ENCODE data around the gene GRWD1. TPM values are rescaled to one million over a fixed set of nuclear protein-coding genes. Genes with fewer than 3 reads are reported as not detected.

The GRWD1 gene
- 100 to 1,000 TPM; 175 to 192 (median 187) TPM for total RNA-seq

DNA sequence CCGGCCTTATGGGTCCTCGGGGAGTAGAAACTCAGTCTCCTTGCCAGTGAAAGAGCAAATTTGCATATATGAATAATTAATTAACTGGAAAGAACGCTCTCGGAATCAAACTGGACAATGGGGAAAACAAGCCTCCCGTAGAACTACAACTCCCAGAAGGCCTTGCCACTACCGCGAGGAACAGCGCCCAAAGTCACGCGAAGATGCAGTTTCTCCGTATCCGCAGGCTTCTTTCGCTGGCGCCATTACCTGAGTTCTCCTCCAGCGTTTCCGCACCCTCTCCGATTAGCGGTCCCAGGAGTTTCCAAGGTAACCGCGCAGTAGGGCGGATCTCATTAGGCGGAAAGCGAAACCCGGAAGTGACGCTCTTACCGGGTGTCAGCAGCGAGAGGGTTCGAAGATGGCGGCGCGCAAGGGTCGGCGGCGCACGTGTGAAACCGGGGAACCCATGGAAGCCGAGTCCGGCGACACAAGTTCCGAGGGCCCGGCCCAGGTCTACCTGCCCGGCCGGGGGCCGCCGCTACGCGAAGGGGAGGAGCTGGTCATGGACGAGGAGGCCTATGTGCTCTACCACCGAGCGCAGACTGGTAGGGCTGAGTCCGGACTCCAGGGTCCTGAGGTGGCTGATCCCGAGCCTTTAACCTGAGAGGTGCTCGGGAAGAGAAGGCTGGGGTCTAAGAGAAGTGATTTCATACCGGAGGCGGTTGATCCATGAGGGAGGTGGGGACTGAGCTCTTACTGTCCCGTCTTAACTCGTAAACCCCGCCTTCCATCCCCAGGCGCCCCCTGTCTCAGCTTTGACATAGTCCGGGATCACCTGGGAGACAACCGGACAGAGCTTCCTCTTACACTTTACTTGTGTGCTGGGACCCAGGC lies at the start of gene GRWD1:
GRWD1 (plus strand) TSS at position 378 of the 876 bp plus-strand sequence; CDS start at position 401, 23 bp downstream.
- Mint-ChIP-seq H3K4me3 (peak within 1 kb of the TSS; percentile 92), H3K4me1 (ENCODE audit: low read depth) (peaks cover 35% of the 10 kb centered on the region), H3K9me3 (no peaks in the 10 kb centered on the region), H3K27me3 (ENCODE audit: low read depth) (peaks cover 21% of the 10 kb centered on the region), H3K36me3 (ENCODE audit: insufficient read depth) (peaks cover 29% of the 10 kb centered on the region)
- DNase-seq (peak; percentile 91), ATAC-seq (peak; percentile 95 to 96)

DNA sequence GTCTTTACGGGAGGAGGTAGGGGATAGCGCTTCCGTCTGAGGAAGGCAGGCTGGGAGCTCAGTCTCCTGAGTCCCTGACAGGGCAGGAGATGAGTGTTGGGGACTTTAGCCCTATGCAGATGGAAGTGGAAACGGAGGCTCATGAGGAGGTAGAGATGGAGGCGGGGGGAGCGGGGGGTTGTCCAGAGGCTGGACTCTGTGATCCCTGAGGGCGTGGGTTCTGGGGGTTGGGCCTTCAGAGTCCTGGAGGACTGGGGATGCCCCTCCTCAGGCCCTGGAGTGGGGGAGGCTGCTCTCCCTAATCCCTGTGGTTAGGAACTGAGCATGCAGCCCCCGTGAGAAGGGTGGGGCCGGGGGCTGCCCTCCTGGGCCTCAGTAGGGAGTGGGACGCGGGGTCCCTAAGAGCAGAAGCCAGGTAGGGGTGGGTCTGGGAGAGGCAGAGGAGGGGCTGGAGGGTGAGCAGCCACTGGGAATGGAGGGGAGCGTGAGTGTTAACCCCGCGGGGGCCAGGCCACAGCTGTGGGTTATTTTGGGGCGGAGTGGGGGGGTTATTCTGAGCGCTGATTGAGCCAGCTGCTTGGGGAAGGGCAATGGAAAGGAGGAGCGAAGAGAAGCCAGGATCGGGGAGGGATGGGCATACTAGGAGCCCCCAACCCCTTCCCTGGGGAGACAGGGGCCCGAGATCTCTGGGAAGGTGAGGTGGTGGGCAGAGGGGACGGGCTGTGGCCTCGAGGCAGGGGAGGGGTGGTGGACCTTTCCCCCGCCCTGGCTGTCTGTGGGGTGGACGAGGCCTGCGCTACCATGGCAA lies 49.6 kb upstream of the GRWD1 start:
- ATAC-seq (no peak), DNase-seq (no peak)
- Mint-ChIP-seq H3K36me3 (ENCODE audit: insufficient read depth) (no peaks in the 10 kb centered on the region), H3K9me3 (peaks cover 4% of the 10 kb centered on the region), H3K4me3 (no peak overlapping the region), H3K27me3 (ENCODE audit: low read depth) (peaks cover 33% of the 10 kb centered on the region), H3K4me1 (ENCODE audit: low read depth) (peaks cover 40% of the 10 kb centered on the region)

DNA sequence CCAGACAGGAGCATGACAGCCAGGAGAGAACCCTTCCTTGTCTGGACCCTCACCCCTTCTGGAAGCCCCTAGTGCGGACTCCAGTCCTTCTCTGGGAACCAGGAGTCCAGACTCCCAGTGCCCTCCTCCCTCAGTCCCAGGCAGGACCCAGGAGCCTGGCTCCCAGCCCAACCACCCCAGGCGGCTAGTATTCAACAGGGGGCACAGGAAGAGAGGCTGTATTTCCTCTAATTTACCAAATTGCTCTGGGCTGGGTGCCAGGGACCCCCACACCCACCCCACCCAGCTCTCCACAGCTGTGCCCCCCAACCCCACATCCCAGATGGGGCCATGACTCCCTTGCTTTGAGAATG lies 49.0 kb upstream of the GRWD1 start:
- Mint-ChIP-seq H3K27me3 (ENCODE audit: low read depth) (peaks cover 33% of the 10 kb centered on the region), H3K36me3 (ENCODE audit: insufficient read depth) (no peaks in the 10 kb centered on the region), H3K4me1 (ENCODE audit: low read depth) (peaks cover 37% of the 10 kb centered on the region), H3K4me3 (no peak overlapping the region), H3K9me3 (peaks cover 4% of the 10 kb centered on the region)
- no peak for DNase-seq
- no peak for ATAC-seq

DNA sequence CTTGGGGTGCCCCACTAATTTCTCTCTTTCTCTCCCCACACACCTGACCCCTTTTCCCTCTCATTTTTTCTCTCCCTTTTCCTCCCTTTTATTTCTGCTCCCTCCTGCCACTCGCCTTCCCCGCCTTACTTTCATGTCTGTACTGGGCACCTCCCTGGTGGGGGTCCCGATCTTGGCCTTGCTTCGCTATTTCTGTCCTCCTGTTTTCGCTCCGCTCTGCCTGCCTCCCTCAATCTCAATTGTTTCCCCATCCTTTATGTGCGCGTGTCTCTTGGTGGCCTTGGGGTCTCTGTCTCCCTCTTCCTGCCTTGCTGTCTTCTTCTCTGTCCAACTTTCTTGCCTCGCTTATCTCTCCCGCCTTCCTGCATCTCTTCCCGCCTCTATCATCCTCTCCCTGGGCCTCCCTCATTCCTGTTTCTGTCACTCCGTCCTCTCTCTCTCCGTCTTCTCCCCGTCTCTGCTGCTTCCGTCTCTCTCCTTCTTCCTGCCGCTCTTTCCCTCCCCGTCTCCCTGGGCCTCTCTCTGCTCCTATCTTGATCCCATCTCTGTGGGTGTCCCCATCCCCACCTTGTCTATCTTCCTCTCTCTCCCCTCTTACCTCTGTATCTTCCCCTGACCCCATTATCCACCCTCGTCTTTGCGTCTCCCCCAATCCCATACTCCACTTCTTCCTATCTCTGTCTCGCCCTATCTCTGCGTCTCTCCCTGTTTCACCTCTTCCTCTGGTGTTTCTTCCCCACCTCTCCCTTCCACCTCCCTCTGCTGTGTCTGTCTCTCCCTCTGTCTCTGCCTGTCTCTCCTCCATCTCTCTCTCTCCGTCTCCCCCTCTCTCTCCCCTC lies 48.3 kb upstream of the GRWD1 start:
- Mint-ChIP-seq H3K9me3 (peaks cover 4% of the 10 kb centered on the region), H3K27me3 (ENCODE audit: low read depth) (peaks cover 33% of the 10 kb centered on the region), H3K4me3 (peak overlapping the region; percentile 81), H3K36me3 (ENCODE audit: insufficient read depth) (no peaks in the 10 kb centered on the region), H3K4me1 (ENCODE audit: low read depth) (peaks cover 39% of the 10 kb centered on the region)
- DNase-seq (no peak), ATAC-seq (no peak)

DNA sequence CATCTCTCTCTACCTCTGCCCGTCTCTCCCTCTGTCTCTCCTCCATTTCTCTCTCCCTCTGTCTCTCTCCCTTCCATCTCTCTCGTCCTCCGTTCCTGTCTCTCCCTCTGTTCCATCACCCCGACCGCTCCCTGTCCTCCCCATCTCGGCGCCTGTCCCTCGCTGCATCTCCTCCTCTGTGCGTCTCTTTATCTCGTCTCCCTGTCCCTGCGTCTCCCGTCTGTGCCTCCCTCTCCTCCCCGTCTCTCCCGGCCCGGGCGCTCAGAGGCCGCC lies 47.7 kb upstream of the GRWD1 start:
- Mint-ChIP-seq H3K4me1 (ENCODE audit: low read depth) (peaks cover 38% of the 10 kb centered on the region), H3K36me3 (ENCODE audit: insufficient read depth) (no peaks in the 10 kb centered on the region), H3K27me3 (ENCODE audit: low read depth) (peaks cover 30% of the 10 kb centered on the region), H3K4me3 (peak overlapping the region; percentile 81), H3K9me3 (peaks cover 4% of the 10 kb centered on the region)
- ATAC-seq (no peak), DNase-seq (no peak)

DNA sequence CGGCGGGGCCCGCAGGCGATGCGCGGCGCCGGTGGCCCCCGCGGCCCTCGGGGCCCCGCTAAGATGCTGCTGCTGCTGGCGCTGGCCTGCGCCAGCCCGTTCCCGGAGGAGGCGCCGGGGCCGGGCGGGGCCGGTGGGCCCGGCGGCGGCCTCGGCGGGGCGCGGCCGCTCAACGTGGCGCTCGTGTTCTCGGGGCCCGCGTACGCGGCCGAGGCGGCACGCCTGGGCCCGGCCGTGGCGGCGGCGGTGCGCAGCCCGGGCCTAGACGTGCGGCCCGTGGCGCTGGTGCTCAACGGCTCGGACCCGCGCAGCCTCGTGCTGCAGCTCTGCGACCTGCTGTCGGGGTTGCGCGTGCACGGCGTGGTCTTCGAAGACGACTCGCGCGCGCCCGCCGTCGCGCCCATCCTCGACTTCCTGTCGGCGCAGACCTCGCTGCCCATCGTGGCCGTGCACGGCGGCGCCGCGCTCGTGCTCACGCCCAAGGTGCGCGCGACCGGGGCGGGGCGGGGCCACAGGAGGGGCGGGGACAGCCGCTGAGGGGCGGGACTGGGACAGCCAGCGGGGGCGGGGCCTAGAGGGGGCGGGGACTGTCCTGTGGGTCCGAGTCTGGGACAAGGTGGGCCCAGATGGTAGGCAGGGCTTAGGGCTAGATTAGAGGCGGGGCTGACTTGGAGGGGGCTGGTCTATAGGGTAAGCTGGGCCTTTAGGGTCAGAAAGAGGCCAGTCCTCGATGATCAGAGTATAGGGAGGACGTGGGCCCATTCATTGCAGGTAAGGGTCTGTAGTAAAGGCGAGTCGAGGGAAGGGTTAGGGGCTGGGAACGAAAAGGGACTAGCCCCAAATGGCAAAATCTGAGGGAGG lies 47.2 kb upstream of the GRWD1 start:
- H3K4me1 Mint-ChIP-seq (ENCODE audit: low read depth): peaks cover 41% of the 10 kb centered on the region
- peak overlapping the region; percentile 54 for H3K4me3 Mint-ChIP-seq

DNA sequence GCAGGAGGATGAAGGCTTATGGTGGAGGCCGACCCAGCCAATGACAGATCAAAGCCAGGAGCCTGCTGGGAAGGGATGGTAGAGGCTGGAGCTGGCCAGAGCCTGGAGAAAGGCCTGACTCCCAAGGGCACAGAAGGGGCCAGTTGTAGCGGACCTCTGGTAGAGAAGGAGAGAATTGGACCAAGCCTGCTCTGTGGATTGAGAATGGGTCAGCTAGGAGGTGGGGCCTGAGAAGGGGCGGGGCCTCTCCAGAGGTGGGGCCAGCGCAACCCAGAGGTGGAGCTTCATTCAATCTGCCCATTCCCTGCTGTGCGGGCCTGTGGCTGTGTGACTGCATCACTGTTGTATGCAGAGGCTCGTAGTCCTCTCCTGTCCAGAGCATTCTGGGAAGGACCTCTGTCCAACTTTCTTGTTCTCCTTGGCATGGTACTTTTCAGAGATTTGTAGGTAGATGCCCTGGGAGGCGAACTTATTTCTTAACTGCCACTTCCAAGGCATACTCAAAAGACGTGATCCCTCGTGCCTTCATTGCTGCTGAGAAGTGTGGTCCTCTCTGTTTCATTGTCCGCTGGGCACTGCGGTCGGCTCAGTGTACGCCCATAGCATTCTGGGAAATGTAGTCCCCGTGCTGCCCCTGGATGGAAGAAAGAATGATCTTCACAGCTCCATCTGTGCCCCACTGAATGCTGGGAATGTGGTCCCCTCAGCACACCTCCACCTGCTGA lies 45.6 kb upstream of the GRWD1 start:
- H3K27me3 Mint-ChIP-seq (ENCODE audit: low read depth): peaks cover 20% of the 10 kb centered on the region
- no peaks in the 10 kb centered on the region for H3K36me3 Mint-ChIP-seq (ENCODE audit: insufficient read depth)
- H3K9me3 Mint-ChIP-seq: peaks cover 4% of the 10 kb centered on the region
- H3K4me1 Mint-ChIP-seq (ENCODE audit: low read depth): peaks cover 32% of the 10 kb centered on the region
- ATAC-seq: peak; percentile 14 to 30
- no peak for DNase-seq
- no peak overlapping the region for H3K4me3 Mint-ChIP-seq

More for the DNA sequence above, 47.2 kb upstream of the GRWD1 start:
- Mint-ChIP-seq H3K27me3 (ENCODE audit: low read depth) (peaks cover 30% of the 10 kb centered on the region), H3K9me3 (peaks cover 4% of the 10 kb centered on the region), H3K36me3 (ENCODE audit: insufficient read depth) (no peaks in the 10 kb centered on the region)
- ATAC-seq: peak; percentile 71 to 72
- DNase-seq: peak; percentile 73

DNA sequence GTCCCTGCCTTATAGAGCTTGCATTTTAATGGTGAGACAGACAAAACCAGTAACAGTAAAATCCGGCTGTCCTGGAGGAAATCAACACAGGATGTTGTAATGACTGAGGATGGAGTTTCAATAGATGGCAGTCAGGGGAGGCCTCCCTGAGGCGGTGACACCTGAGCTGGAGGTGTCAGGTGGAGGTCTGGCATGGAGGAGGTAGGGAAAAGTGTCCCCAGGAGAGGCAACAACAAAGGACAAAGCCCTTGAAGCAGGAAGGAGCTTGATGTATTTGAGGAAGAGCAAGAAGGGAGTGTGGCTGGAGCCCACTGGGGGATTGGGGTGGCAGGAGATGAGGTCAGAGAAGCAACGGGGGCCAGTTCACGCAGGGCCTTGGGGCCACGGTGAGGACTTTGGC lies 44.5 kb upstream of the GRWD1 start:
- ATAC-seq: no peak
- H3K27me3 Mint-ChIP-seq (ENCODE audit: low read depth): peaks cover 12% of the 10 kb centered on the region
- H3K36me3 Mint-ChIP-seq (ENCODE audit: insufficient read depth): no peaks in the 10 kb centered on the region
- H3K9me3 Mint-ChIP-seq: peaks cover 4% of the 10 kb centered on the region
- no peak for DNase-seq
- no peak overlapping the region for H3K4me3 Mint-ChIP-seq
- H3K4me1 Mint-ChIP-seq (ENCODE audit: low read depth): peaks cover 24% of the 10 kb centered on the region

DNA sequence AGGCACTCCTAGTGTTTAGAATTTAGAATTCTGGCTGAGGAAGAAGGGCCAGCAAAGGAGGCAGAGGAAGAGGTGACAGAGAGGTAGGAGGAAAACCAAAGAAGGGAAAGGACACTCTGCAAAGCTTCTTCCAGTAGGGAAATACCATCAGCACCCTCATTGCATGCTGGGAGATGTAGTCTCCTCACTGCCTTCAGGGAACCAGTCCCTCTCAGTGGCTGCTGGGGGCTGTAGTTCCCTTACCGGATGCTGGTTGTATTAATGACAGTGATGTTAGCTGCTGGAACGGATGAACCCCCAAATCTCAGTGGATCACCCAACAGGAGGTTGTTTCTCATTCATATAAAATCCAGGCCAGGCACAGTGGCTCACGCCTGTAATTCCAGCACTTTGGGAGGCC lies 42.2 kb upstream of the GRWD1 start:
- DNase-seq (peak; percentile 24), ATAC-seq (peak; percentile 70 to 73)
- H3K27me3 Mint-ChIP-seq (ENCODE audit: low read depth): peaks cover 8% of the 10 kb centered on the region
- peaks cover 14% of the 10 kb centered on the region for H3K4me1 Mint-ChIP-seq (ENCODE audit: low read depth)
- peaks cover 4% of the 10 kb centered on the region for H3K9me3 Mint-ChIP-seq
- no peak overlapping the region for H3K4me3 Mint-ChIP-seq
- H3K36me3 Mint-ChIP-seq (ENCODE audit: insufficient read depth): no peaks in the 10 kb centered on the region

DNA sequence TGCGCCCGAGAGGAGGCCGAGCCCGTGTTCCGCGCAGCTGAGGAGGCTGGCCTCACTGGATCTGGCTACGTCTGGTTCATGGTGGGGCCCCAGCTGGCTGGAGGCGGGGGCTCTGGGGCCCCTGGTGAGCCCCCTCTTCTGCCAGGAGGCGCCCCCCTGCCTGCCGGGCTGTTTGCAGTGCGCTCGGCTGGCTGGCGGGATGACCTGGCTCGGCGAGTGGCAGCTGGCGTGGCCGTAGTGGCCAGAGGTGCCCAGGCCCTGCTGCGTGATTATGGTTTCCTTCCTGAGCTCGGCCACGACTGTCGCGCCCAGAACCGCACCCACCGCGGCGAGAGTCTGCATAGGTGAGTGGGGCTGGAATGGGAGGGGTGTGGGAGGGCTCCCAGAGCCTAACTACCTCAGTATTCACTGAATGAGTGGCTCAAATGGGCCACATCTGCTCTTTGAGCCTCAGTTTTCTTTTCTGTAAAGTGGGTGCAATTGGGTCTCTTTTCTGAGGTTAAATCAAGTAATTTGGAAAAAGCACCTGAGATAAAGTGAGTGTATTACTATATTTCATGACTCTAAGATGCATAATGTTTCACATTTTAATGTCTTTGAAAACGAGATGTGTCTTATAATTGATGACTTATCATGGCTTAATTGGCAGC lies 40.6 kb upstream of the GRWD1 start:
- no peak for ATAC-seq

DNA sequence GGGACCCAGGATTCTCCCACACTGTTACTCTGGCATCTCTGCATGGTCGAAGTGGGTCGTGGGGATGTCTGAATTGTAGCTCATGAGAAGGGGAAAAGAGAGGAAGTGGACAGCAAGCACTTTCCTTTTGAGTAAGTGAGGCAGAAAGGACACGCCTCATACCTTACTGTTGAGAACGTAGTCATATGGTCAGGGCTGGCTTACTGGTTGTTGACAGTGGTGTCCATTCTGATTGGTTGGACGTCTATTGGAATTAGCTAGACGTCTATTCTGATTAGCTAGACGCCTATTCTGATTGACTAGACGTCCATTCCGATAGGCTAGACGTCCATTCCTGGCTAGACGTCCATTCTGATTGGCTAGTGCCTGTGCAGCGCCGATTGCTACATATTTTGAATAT lies 39.9 kb upstream of the GRWD1 start:
- no peaks in the 10 kb centered on the region for H3K36me3 Mint-ChIP-seq (ENCODE audit: insufficient read depth)
- H3K9me3 Mint-ChIP-seq: no peaks in the 10 kb centered on the region
- ATAC-seq: no peak
- H3K4me1 Mint-ChIP-seq (ENCODE audit: low read depth): peaks cover 9% of the 10 kb centered on the region
- DNase-seq: no peak
- no peak overlapping the region for H3K4me3 Mint-ChIP-seq
- H3K27me3 Mint-ChIP-seq (ENCODE audit: low read depth): peaks cover 8% of the 10 kb centered on the region

More for the DNA sequence above, 40.6 kb upstream of the GRWD1 start:
- peaks cover 9% of the 10 kb centered on the region for H3K4me1 Mint-ChIP-seq (ENCODE audit: low read depth)
- H3K9me3 Mint-ChIP-seq: no peaks in the 10 kb centered on the region
- peaks cover 8% of the 10 kb centered on the region for H3K27me3 Mint-ChIP-seq (ENCODE audit: low read depth)
- DNase-seq: no peak
- no peak overlapping the region for H3K4me3 Mint-ChIP-seq
- no peaks in the 10 kb centered on the region for H3K36me3 Mint-ChIP-seq (ENCODE audit: insufficient read depth)

DNA sequence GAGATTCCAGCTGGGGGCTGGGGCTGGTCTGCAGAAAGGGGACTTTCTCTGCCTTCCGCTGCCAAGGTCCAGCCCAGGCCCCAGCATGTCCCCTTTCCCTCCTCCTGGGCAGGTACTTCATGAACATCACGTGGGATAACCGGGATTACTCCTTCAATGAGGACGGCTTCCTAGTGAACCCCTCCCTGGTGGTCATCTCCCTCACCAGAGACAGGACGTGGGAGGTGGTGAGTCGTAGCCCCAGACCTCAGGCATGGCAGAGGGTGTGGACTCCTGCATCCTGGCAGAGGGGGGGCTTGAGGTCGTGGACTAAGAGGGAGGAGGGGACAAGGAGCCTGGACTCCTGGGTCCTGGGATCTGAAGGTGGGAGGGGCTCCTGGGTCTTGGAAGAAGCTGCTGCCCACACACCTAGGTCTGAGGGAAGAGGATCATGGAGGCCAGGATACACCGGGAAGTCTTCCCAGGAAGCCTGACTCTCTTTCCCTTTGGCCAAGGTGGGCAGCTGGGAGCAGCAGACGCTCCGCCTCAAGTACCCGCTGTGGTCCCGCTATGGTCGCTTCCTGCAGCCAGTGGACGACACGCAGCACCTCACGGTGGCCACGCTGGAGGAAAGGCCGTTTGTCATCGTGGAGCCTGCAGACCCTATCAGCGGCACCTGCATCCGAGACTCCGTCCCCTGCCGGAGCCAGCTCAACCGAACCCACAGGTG lies 31.8 kb upstream of the GRWD1 start:
- H3K4me3 Mint-ChIP-seq: no peak overlapping the region
- ATAC-seq (no peak), DNase-seq (no peak)
- peaks cover 14% of the 10 kb centered on the region for H3K4me1 Mint-ChIP-seq (ENCODE audit: low read depth)
- no peaks in the 10 kb centered on the region for H3K36me3 Mint-ChIP-seq (ENCODE audit: insufficient read depth)
- no peaks in the 10 kb centered on the region for H3K9me3 Mint-ChIP-seq
- peaks cover 11% of the 10 kb centered on the region for H3K27me3 Mint-ChIP-seq (ENCODE audit: low read depth)

Data from activated T-cell treated with anti-CD3 and anti-CD28 coated beads, Interleukin-2, amount 50 U/mL, for 4 hours (primary cell).